ENCODE results near the gene PRDX2. TPM values are rescaled to one million over a fixed set of nuclear protein-coding genes. Genes with fewer than 3 reads are reported as not detected.
A peak's percentile ranks its signal among the peaks of the same experiment; 100 is the strongest.

PRDX2 gene
- total RNA-seq, 1 experiment from 2014 or later, result 271 TPM

- intact Hi-C loops (cut with micrococcal nuclease; ENCODE audit: unreplicated experiment), result no loop called here
- Histone ChIP-seq H3K4me1 (replicated peaks; ENCODE audit: insufficient read depth) (peaks cover 14% of the 10 kb centered on the region), H3K27me3 (ENCODE audit: insufficient read depth, low read depth) (peaks cover 20% of the 10 kb centered on the region; the same call in 1 of the 2 replicates), H2AFZ (no peak overlapping the region), H3K79me2 (ENCODE audit: low read depth) (no peaks in the 10 kb centered on the region), H3K4me2 (peak overlapping the region; percentile 82), H3K4me3 (peak overlapping the region; percentile 45; the same call in 1 of the 2 replicates), H3K9me2 (ENCODE audit: insufficient read depth) (no peaks in the 10 kb centered on the region), H4K20me1 (ENCODE audit: insufficient read depth) (no peaks in the 10 kb centered on the region), H3F3A (ENCODE audit: insufficient read depth, low read depth) (peaks cover 37% of the 10 kb centered on the region), H3K9me3 (ENCODE audit: insufficient read depth, low read depth) (no peaks in the 10 kb centered on the region), H3K27ac (no peak overlapping the region), H3K36me3 (ENCODE audit: low read depth) (no peaks in the 10 kb centered on the region)
- DNase-seq, result no peak
- TF ChIP-seq, protein P1, sequence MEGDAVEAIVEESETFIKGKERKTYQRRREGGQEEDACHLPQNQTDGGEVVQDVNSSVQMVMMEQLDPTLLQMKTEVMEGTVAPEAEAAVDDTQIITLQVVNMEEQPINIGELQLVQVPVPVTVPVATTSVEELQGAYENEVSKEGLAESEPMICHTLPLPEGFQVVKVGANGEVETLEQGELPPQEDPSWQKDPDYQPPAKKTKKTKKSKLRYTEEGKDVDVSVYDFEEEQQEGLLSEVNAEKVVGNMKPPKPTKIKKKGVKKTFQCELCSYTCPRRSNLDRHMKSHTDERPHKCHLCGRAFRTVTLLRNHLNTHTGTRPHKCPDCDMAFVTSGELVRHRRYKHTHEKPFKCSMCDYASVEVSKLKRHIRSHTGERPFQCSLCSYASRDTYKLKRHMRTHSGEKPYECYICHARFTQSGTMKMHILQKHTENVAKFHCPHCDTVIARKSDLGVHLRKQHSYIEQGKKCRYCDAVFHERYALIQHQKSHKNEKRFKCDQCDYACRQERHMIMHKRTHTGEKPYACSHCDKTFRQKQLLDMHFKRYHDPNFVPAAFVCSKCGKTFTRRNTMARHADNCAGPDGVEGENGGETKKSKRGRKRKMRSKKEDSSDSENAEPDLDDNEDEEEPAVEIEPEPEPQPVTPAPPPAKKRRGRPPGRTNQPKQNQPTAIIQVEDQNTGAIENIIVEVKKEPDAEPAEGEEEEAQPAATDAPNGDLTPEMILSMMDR (conservative IDR thresholded peaks at IDR 0.05), result no peak
- no peak for TF ChIP-seq EZH2 (IDR thresholded peaks at IDR 0.05; ENCODE audit: low read depth)
- ChIA-PET CTCF (no interaction called here), POLR2A (ENCODE audit: unreplicated experiment) (no interaction called here)
- no TSS peak for BruUV-seq (replicated peaks)
These were observed 31.8 kb upstream of the PRDX2 start for GRCh38 chr19:12833418-12833737.

DNA sequence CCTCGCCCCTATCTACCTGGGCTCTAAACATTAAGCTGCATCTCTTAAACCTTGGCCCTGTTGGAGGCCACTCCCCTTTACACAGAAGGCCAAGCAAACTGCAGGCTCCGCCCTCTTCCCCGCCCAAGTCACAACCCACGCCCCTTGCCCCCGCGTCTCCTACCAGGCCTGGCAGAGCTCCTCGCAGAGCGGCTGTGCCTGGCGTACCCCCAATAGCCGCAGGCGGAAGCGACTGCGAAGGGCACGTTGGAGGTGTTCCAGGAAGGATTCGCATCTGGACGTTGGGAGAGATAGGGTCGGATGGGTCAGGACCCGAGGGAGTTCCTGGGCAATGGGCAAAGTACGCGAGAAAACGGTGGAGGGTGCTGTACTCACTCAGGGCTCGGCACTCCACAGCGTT lies 26.9 kb upstream of the PRDX2 start:
- Histone ChIP-seq H3K4me2 (0 out of 2 replicates have a peak overlapping the region, but pooled peaks have one; percentile 3), H3F3A (ENCODE audit: insufficient read depth, low read depth) (peaks cover 13% of the 10 kb centered on the region; the same call in 1 of the 2 replicates), H3K36me3 (ENCODE audit: low read depth) (no peaks in the 10 kb centered on the region), H4K20me1 (ENCODE audit: insufficient read depth) (no peaks in the 10 kb centered on the region), H2AFZ (no peak overlapping the region), H3K4me1 (replicated peaks; ENCODE audit: insufficient read depth) (peaks cover 8% of the 10 kb centered on the region), H3K79me2 (ENCODE audit: low read depth) (no peaks in the 10 kb centered on the region), H3K27me3 (ENCODE audit: insufficient read depth, low read depth) (peaks cover 15% of the 10 kb centered on the region; the same call in 1 of the 2 replicates), H3K4me3 (no peak overlapping the region), H3K9me2 (ENCODE audit: insufficient read depth) (no peaks in the 10 kb centered on the region), H3K9me3 (ENCODE audit: insufficient read depth, low read depth) (no peaks in the 10 kb centered on the region), H3K27ac (no peak overlapping the region)
- BruUV-seq (replicated peaks), result no TSS peak
- ChIA-PET CTCF (interaction anchor here (0.6 to 0.7 kb wide), 2 partner anchors 19 to 901 kb away, joined by 3 read pairs; no protein-coding TSS in a partner anchor), POLR2A (ENCODE audit: unreplicated experiment) (interaction anchor here (0.7 kb wide), 1 partner anchor 162 kb away, joined by 3 read pairs; the partner anchor contains the start of genes MAN2B1 and WDR83)
- intact Hi-C loops (cut with micrococcal nuclease; ENCODE audit: unreplicated experiment), result no loop called here
- TF ChIP-seq EZH2 (IDR thresholded peaks at IDR 0.05; ENCODE audit: low read depth), result no peak
- TF ChIP-seq, protein P1 (conservative IDR thresholded peaks at IDR 0.05), result no peak
- DNase-seq, result peak in 1 of 2 experiments; percentile 58

GRCh38 chr19:12825254-12826131 lies 23.9 kb upstream of the PRDX2 start:
- Histone ChIP-seq H3K4me1 (replicated peaks; ENCODE audit: insufficient read depth) (no peaks in the 10 kb centered on the region), H3K27ac (no peak overlapping the region), H3K4me2 (no peak overlapping the region), H2AFZ (no peak overlapping the region), H4K20me1 (ENCODE audit: insufficient read depth) (no peaks in the 10 kb centered on the region), H3K79me2 (ENCODE audit: low read depth) (no peaks in the 10 kb centered on the region), H3K36me3 (ENCODE audit: low read depth) (no peaks in the 10 kb centered on the region), H3F3A (ENCODE audit: insufficient read depth, low read depth) (peaks cover 14% of the 10 kb centered on the region; the same call in 1 of the 2 replicates), H3K4me3 (no peak overlapping the region), H3K27me3 (ENCODE audit: insufficient read depth, low read depth) (peaks cover 3% of the 10 kb centered on the region; the same call in 1 of the 2 replicates), H3K9me2 (ENCODE audit: insufficient read depth) (no peaks in the 10 kb centered on the region), H3K9me3 (ENCODE audit: insufficient read depth, low read depth) (no peaks in the 10 kb centered on the region)
- ChIA-PET POLR2A (ENCODE audit: unreplicated experiment) (no interaction called here), CTCF (no interaction called here)
- no peak for DNase-seq
- BruUV-seq (replicated peaks), result no TSS peak
- TF ChIP-seq, protein P1 (conservative IDR thresholded peaks at IDR 0.05), result peak; percentile 30; the same call in 1 of the 2 replicates
- TF ChIP-seq EZH2 (IDR thresholded peaks at IDR 0.05; ENCODE audit: low read depth), result no peak
- intact Hi-C loops (cut with micrococcal nuclease; ENCODE audit: unreplicated experiment), result no loop called here
